Right lobe of liver (tissue), 6 donors: ENCODE results near the gene MYL4. TPM values are rescaled to one million over a fixed set of nuclear protein-coding genes. Genes with fewer than 3 reads are reported as not detected.

Experiments used
- ATAC-seq, 4 donors: fragments of 200-7000 bp; cut with Tn5 transposase; one replicate each; pipeline ENCODE4 v1.9.1; 2020; ENCODE audit warnings: mild to moderate bottlenecking in 4 of 4, moderate library complexity in 4 of 4
- DNase-seq, 3 donors: peaks; one replicate each; pipeline ENCODE4 v3.0.0-alpha.2; 2020
- H3K27ac ChIP-seq, 3 donors: fragments of 200-600 bp; one replicate each; pipeline ENCODE4 v1.8.0; 2022
- H3K27me3 ChIP-seq, 2 donors: fragments of 200-600 bp; one replicate each; pipeline ENCODE4 v1.8.0; 2022
- H3K36me3 ChIP-seq, 4 donors: fragments of 200-600 bp; sonication (generic) in 1 of 4; one replicate each; pipeline versions ENCODE4 v1.5.1 to v1.8.0; 2017 to 2022; ENCODE audit warnings: control low read depth in 1 of 4
- H3K4me1 ChIP-seq, 4 donors: fragments of 200-600 bp; sonication (generic) in 1 of 4; one replicate each; pipeline versions ENCODE4 v1.5.1 to v1.8.0; 2017 to 2022; ENCODE audit warnings: control low read depth in 1 of 4
- H3K4me3 ChIP-seq, 3 donors: fragments of 200-600 bp; one replicate each; pipeline ENCODE4 v1.8.0; 2022
- H3K9me3 ChIP-seq, 4 donors: fragments of 200-600 bp; sonication (generic) in 1 of 4; one replicate each; pipeline versions ENCODE4 v1.5.1 to v1.8.0; 2017 to 2022; ENCODE audit warnings: control low read depth in 1 of 4
- CTCF ChIP-seq, 4 donors: fragments of 200-600 bp in 3 of 4; fragments of 450-650 bp in 1 of 4; IDR thresholded peaks; one replicate each; pipeline versions ENCODE4 v1.5.1 to v1.8.0; 2016 to 2022; ENCODE audit warnings: antibody characterized with exemption in 4 of 4, mild to moderate bottlenecking in 2 of 4
- POLR2A ChIP-seq: fragments of 450-650 bp; IDR thresholded peaks from one replicate; pipeline ENCODE4 v1.6.1; 2017; ENCODE audit warnings: antibody characterized with exemption, mild to moderate bottlenecking
- WGBS: methylation state at CpG from one replicate; pipeline ENCODE4 v1.1.6; 2018; ENCODE audit warnings: low coverage, low lambda C conversion rate; ENCODE audit not compliant: insufficient coverage; ENCODE audit errors: missing lambda C conversion rate; 5-methylcytosine and 5-hydroxymethylcytosine counted together
- intact Hi-C, 2 donors: fragments of 100-400 bp; cut with DNase I; formaldehyde crosslinking; loops; one replicate each; pipeline versions ENCODE4 v1.11.2 to v1.14.1; 2022
- total RNA-seq, 6 experiments: library from RNA; depleted of rRNA in 2 of 6; stranded (reverse); fragments of >200 nt in 2 of 6; fragmentation: NEBNext Ultra II Directional in 3 of 6; extraction: Animal tissue kit (Norgen Biotek cat#: 25700) in 3 of 6; gene quantifications; one replicate each; pipeline versions ENCODE4 v1.1.0 to v1.2.4, GENCODE V29; 2016 to 2023
- donor health status: DM: no; HTN: yes; CAD: no.
- donor health status: DM: no; HTN: no; CAD: no.
- donor health status: DM: no; HTN: no; CAD: no.
- donor health status: DM: no; HTN: yes; CAD: no.
- donor health status: DM: no; HTN: yes; CAD: no.

Gene MYL4
- total RNA-seq, 6 experiments from 2014 or later = 0.42 to 0.80 (median 0.58) TPM; not detected in 2

GRCh38 chr17:47190770-47191169 is 18.4 kb upstream of the MYL4 start:
- ATAC-seq = no peak
- no peak overlapping the region for H3K4me3 ChIP-seq
- no peak for TF ChIP-seq POLR2A
- no peak for TF ChIP-seq CTCF (IDR thresholded peaks at IDR 0.05)
- H3K36me3 ChIP-seq = no peaks in the 10 kb centered on the region
- H3K27ac ChIP-seq = no peak overlapping the region
- WGBS = 100% methylated on average over 1 of the region's 1 CpG
- peaks cover 0 to 15% (median 7%) of the 10 kb centered on the region in 4 donors for H3K4me1 ChIP-seq
- no peaks in the 10 kb centered on the region for H3K27me3 ChIP-seq
- no peaks in the 10 kb centered on the region for H3K9me3 ChIP-seq
- intact Hi-C loops = no loop called here
- no peak for DNase-seq

- H3K9me3 ChIP-seq = no peaks in the 10 kb centered on the region
- no peak for DNase-seq
- no peak for ATAC-seq
- H3K27ac ChIP-seq = no peak overlapping the region
- TF ChIP-seq POLR2A (no peak), CTCF (IDR thresholded peaks at IDR 0.05) (no peak)
- H3K4me3 ChIP-seq = no peak overlapping the region
- WGBS = 57% methylated on average over 6 of the region's 6 CpGs
- intact Hi-C loops = no loop called here
- H3K27me3 ChIP-seq = no peaks in the 10 kb centered on the region
- peaks cover 0 to 6% (median 3%) of the 10 kb centered on the region in 4 donors for H3K4me1 ChIP-seq
- no peaks in the 10 kb centered on the region for H3K36me3 ChIP-seq
Observed at GRCh38 chr17:47192554-47192953, 16.6 kb upstream of the MYL4 start.

- Histone ChIP-seq H3K4me3 (no peak overlapping the region), H3K27me3 (no peaks in the 10 kb centered on the region), H3K27ac (no peak overlapping the region), H3K4me1 (no peaks in the 10 kb centered on the region), H3K36me3 (no peaks in the 10 kb centered on the region), H3K9me3 (no peaks in the 10 kb centered on the region)
- ATAC-seq (no peak), DNase-seq (no peak)
- 92% methylated on average over 4 of the region's 4 CpGs for WGBS
- TF ChIP-seq POLR2A (no peak), CTCF (IDR thresholded peaks at IDR 0.05) (no peak)
- intact Hi-C loops = no loop called here
Observed at GRCh38 chr17:47193931-47194511, 15.1 kb upstream of the MYL4 start.

- intact Hi-C loops = no loop called here
- Histone ChIP-seq H3K4me1 (no peaks in the 10 kb centered on the region), H3K27ac (no peak overlapping the region), H3K27me3 (no peaks in the 10 kb centered on the region), H3K4me3 (no peak overlapping the region), H3K36me3 (no peaks in the 10 kb centered on the region), H3K9me3 (no peaks in the 10 kb centered on the region)
- TF ChIP-seq CTCF (IDR thresholded peaks at IDR 0.05) = no peak
- TF ChIP-seq POLR2A = no peak
- no peak for DNase-seq
- ATAC-seq = no peak
Observed at GRCh38 chr17:47197821-47198220, 11.3 kb upstream of the MYL4 start.
